ENCODE results near the gene JMJD7.

DNA sequence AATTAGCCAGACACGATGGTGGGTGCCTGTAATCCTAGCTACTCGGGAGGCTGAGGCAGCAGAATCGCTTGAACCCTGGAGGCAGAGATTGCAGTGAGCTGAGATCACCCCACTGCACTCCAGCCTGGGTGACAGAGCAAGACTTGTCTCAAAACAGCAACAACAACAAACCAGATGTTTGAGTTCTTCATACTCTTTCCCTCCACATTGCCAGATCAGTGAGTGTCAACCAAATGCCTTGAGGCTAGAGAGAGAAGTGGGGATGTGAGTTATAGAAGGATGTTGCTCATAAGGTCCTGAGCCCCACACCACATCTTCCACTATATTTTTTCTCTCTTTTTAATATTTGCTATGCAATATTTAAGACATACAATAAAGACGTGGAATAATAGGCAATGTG, 33.8 kb upstream of the JMJD7 start:
- TF ChIP-seq POLR2A (conservative IDR thresholded peaks at IDR 0.05) (no peak), ZNF707 (CRISPR knock-in tag; conservative IDR thresholded peaks at IDR 0.05) (no peak), CREM (IDR thresholded peaks at IDR 0.05; ENCODE audit: low read depth) (no peak), POLR2AphosphoS5 (IDR thresholded peaks at IDR 0.05; ENCODE audit: control insufficient read depth, insufficient read depth, low read depth, low read length) (no peak), JUNB (CRISPR knock-in tag; conservative IDR thresholded peaks at IDR 0.05) (no peak), BCL6 (CRISPR knock-in tag; IDR thresholded peaks at IDR 0.05) (no peak), NBN (IDR thresholded peaks at IDR 0.05; ENCODE audit: low read depth) (no peak), MBD2 (IDR thresholded peaks at IDR 0.05; ENCODE audit: borderline replicate concordance, low read depth) (no peak)
- TF ChIP-seq, protein P1, sequence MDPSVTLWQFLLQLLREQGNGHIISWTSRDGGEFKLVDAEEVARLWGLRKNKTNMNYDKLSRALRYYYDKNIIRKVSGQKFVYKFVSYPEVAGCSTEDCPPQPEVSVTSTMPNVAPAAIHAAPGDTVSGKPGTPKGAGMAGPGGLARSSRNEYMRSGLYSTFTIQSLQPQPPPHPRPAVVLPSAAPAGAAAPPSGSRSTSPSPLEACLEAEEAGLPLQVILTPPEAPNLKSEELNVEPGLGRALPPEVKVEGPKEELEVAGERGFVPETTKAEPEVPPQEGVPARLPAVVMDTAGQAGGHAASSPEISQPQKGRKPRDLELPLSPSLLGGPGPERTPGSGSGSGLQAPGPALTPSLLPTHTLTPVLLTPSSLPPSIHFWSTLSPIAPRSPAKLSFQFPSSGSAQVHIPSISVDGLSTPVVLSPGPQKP (CRISPR knock-in tag; IDR thresholded peaks at IDR 0.05) = no peak
- TF ChIP-seq, protein P2, sequence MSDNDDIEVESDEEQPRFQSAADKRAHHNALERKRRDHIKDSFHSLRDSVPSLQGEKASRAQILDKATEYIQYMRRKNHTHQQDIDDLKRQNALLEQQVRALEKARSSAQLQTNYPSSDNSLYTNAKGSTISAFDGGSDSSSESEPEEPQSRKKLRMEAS (CRISPR knock-in tag; IDR thresholded peaks at IDR 0.05) = no peak
- TF ChIP-seq, protein P3, sequence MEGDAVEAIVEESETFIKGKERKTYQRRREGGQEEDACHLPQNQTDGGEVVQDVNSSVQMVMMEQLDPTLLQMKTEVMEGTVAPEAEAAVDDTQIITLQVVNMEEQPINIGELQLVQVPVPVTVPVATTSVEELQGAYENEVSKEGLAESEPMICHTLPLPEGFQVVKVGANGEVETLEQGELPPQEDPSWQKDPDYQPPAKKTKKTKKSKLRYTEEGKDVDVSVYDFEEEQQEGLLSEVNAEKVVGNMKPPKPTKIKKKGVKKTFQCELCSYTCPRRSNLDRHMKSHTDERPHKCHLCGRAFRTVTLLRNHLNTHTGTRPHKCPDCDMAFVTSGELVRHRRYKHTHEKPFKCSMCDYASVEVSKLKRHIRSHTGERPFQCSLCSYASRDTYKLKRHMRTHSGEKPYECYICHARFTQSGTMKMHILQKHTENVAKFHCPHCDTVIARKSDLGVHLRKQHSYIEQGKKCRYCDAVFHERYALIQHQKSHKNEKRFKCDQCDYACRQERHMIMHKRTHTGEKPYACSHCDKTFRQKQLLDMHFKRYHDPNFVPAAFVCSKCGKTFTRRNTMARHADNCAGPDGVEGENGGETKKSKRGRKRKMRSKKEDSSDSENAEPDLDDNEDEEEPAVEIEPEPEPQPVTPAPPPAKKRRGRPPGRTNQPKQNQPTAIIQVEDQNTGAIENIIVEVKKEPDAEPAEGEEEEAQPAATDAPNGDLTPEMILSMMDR (IDR thresholded peaks at IDR 0.05 in 2 of 3, conservative IDR thresholded peaks at IDR 0.05 in 1 of 3; ENCODE audit: insufficient read depth in 2 of 3, low read depth in 1 of 3, low read length in 3 of 3) = no peak
- TF ChIP-seq, protein P4, sequence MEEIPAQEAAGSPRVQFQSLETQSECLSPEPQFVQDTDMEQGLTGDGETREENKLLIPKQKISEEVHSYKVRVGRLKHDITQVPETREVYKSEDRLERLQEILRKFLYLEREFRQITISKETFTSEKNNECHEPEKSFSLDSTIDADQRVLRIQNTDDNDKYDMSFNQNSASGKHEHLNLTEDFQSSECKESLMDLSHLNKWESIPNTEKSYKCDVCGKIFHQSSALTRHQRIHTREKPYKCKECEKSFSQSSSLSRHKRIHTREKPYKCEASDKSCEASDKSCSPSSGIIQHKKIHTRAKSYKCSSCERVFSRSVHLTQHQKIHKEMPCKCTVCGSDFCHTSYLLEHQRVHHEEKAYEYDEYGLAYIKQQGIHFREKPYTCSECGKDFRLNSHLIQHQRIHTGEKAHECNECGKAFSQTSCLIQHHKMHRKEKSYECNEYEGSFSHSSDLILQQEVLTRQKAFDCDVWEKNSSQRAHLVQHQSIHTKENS (CRISPR knock-in tag; IDR thresholded peaks at IDR 0.05) = no peak
- TF ChIP-seq, protein P5, sequence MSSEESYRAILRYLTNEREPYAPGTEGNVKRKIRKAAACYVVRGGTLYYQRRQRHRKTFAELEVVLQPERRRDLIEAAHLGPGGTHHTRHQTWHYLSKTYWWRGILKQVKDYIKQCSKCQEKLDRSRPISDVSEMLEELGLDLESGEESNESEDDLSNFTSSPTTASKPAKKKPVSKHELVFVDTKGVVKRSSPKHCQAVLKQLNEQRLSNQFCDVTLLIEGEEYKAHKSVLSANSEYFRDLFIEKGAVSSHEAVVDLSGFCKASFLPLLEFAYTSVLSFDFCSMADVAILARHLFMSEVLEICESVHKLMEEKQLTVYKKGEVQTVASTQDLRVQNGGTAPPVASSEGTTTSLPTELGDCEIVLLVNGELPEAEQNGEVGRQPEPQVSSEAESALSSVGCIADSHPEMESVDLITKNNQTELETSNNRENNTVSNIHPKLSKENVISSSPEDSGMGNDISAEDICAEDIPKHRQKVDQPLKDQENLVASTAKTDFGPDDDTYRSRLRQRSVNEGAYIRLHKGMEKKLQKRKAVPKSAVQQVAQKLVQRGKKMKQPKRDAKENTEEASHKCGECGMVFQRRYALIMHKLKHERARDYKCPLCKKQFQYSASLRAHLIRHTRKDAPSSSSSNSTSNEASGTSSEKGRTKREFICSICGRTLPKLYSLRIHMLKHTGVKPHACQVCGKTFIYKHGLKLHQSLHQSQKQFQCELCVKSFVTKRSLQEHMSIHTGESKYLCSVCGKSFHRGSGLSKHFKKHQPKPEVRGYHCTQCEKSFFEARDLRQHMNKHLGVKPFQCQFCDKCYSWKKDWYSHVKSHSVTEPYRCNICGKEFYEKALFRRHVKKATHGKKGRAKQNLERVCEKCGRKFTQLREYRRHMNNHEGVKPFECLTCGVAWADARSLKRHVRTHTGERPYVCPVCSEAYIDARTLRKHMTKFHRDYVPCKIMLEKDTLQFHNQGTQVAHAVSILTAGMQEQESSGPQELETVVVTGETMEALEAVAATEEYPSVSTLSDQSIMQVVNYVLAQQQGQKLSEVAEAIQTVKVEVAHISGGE (CRISPR knock-in tag; IDR thresholded peaks at IDR 0.05) = no peak
